Measurements from ENCODE around the gene TRIML1. TPM values are rescaled to one million over a fixed set of nuclear protein-coding genes. Genes with fewer than 3 reads are reported as not detected.

Gene TRIML1
- total RNA-seq, 1 experiment from 2014 or later = not detected

DNA sequence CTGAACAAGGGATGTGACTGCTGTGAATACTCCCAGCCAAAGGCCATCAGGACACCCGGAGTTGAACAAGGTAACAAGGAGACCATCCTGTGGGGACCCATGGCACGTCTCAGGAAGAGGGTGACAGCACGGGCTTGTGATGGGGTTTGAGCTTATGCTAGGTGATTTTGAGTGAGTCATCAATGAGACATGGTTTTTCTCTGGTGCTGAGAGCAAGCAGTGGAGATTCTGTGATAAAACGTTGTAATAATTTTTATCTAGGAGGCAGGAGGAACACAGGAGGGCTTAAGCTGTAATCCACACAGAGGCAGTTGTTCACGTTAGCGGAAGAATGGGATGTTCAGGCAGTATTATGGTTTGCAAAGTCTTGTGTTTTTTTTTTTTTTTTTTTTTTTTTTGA, 36.0 kb downstream of the TRIML1 start:
- no TSS peak for BruUV-seq (replicated peaks)
- H3K36me3 ChIP-seq (ENCODE audit: control insufficient read depth in 1 of 2, insufficient read depth in 2 of 2, low read length in 2 of 2) = no peaks in the 10 kb centered on the region
- no peak overlapping the region for H3K4me2 ChIP-seq (ENCODE audit: low read length)
- TF ChIP-seq POLR2A (IDR thresholded peaks at IDR 0.05; ENCODE audit: borderline replicate concordance, extremely low read depth, insufficient read depth, insufficient read length) = no peak
- TF ChIP-seq FOSL1 (IDR thresholded peaks at IDR 0.05; ENCODE audit: low read depth) = no peak
- no peak for TF ChIP-seq CEBPB (IDR thresholded peaks at IDR 0.05; ENCODE audit: low read depth)
- TF ChIP-seq SIN3A (IDR thresholded peaks at IDR 0.05; ENCODE audit: low read depth) = no peak
- TF ChIP-seq ELF1 (IDR thresholded peaks at IDR 0.05; ENCODE audit: borderline replicate concordance, low read depth) = no peak
- no peak for TF ChIP-seq REST (IDR thresholded peaks at IDR 0.05; ENCODE audit: low read depth)
- no peak for TF ChIP-seq SRF (IDR thresholded peaks at IDR 0.05; ENCODE audit: low read depth)
- no peak for TF ChIP-seq ZBTB33 (IDR thresholded peaks at IDR 0.05; ENCODE audit: extremely low read depth, insufficient replicate concordance, low read length)
- ChIA-PET RAD21 (ENCODE audit: low non-redundant PET in 1 of 2, low total read pairs in 2 of 2, uncharacterized antibody in 2 of 2, unreplicated experiment in 2 of 2) (no interaction called here), POLR2A (no interaction called here), CTCF (no interaction called here)
- intact Hi-C loops (cut with micrococcal nuclease) = no loop called here
- no peak overlapping the region for H3K4me3 ChIP-seq (replicated peaks in 1 of 2; ENCODE audit: low read depth in 1 of 2, low read length in 2 of 2)
- DNase-seq (ENCODE audit: low read depth, low spot score) (no peak), ATAC-seq (no peak)
- H3K27me3 ChIP-seq (ENCODE audit: insufficient read depth, low read length) = no peaks in the 10 kb centered on the region
- H3K4me1 ChIP-seq (ENCODE audit: control insufficient read depth in 1 of 2, insufficient read depth in 2 of 2, low read length in 2 of 2) = no peaks in the 10 kb centered on the region
- no peak overlapping the region for H3K9ac ChIP-seq (ENCODE audit: low read length)
- H3K27ac ChIP-seq (ENCODE audit: low read depth, low read length) = no peak overlapping the region
- H3K9me2 ChIP-seq (ENCODE audit: insufficient read depth) = no peaks in the 10 kb centered on the region
- no peak overlapping the region for H2AFZ ChIP-seq (ENCODE audit: low read depth, low read length, poor library complexity, severe bottlenecking)
- no peaks in the 10 kb centered on the region for H4K20me1 ChIP-seq (ENCODE audit: insufficient read depth)
- H3K79me2 ChIP-seq (ENCODE audit: insufficient read depth, low read length) = no peaks in the 10 kb centered on the region
- no peaks in the 10 kb centered on the region for H3K9me3 ChIP-seq (ENCODE audit: control insufficient read depth in 1 of 2, insufficient read depth in 1 of 2, low read depth in 1 of 2, low read length in 2 of 2)

Data from HCT116 (cell line).